ENCODE measurements around the gene GPC6.

The GPC6 gene

DNA sequence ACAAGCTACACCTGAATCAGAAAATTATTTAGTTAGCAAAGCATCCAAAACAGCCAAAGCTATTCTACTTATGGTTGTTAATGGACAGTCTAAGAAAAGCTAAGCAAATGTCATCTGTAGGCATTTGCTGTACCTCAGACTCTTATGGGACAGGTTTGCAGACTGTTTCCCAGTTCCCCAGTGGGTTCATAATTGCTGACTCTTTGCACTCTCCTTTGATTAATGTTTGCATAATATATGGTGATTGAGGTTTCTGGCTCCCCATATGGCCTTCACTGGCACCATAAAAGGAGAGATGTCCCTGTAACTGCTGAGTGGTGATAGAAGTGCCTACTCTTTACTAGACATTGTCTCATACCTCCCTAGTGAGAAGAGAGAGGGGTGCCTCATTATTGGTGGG is 142.1 kb downstream of the GPC6 start:
- DNase-seq (ENCODE audit: low read depth in 2 of 2): no peak

DNA sequence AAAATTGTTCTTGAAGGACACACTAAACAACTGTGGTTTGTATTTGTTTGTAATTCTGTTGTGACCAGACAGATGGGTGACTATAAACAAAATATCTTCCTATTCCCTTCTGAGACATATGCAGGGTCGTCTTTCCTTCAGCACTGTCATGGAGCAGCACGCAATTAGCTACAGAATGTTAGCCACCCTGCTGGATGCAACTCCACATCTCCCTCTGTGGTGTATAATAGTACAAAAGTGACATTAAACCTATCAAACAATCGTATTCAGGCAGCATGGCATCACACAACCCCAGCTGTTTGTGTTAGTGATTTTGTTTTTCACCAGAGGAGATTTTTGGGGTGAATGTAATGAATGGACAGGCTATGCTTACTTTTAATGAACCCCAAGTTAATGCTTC is 146.2 kb downstream of the GPC6 start:
- no peak for DNase-seq (ENCODE audit: low read depth in 2 of 2)

DNA sequence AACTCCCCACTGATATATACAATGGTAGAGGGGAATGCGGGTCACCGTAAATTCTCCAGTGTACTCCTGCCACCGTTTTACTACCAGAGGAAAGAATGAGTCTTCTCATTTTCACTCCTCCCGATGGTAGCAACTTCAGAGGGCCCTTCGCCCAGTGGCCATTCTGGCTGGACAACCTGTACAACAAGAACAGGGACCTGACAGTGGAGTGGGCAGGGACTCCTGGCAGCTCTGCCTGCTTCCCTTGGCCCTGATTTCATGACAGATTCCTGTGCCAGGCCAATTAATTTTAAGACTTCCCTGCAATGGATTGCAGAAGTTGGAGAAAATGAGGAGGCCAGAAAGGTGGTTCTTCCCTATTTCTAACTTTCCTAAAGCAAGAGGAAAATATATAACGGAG is 148.9 kb downstream of the GPC6 start:
- no peak for DNase-seq (ENCODE audit: low read depth in 2 of 2)

DNA sequence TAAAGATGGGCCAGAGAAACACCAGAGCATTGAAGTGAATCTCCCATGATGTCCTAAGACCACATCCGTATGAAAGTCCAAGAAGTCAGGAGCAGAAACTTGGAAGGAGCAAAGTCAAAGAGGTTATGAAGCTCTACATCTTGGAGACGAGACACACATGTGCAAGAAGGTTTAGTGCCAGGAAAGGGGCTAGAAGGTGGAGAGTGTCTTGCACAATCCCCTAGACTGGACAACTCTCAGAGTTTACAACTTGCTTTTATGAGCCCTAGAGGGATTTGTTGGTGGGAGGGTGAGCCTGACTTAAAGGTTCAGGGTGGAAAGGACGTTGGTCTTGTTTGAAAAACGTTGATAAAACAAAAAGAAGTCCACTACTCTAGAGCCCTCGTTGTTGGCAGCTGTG is 150.6 kb downstream of the GPC6 start:
- DNase-seq (ENCODE audit: low read depth in 2 of 2): no peak

DNA sequence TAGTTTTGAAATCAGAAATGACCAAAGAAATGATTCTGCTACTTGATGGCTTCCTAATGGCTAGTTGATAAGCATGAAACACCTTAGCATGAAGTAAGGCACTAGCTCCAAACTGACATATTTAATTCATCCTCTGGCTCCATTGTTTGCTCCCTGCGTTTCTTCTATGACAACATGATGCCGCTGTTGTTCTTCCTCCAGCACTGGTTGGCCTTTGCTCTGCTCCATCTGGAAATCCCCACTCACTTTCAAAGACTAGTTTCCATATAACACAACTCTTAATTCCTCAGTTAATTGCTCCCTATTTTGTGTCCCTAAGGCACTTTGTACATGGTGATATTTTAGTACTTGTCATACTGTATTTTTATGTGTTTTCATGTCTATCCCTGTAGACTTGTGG is 151.6 kb downstream of the GPC6 start:
- no peak for DNase-seq (ENCODE audit: low read depth in 2 of 2)

DNA sequence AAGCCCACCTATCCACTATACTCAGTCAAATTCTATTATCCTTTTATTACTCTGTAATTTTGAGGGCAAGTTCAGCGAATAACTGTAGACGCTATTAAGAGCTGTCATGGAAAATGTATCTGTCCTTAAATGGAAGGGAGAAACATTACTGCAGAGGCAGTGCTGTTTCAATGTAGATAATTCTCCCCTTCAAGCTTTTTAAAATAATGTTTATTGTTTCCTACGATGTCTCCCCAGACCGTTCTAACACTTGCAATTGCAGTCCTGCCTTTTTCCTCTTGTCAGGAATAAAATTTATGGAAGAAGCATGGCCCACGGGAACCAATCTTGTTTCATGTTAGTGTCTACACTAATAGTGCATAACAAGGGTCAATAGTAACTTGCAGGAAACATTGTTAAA is 159.5 kb downstream of the GPC6 start:
- DNase-seq (ENCODE audit: low read depth in 2 of 2): no peak

- DNase-seq (ENCODE audit: low read depth in 2 of 2): no peak
Observed at GRCh38 chr13:93388701-93389100, 162.1 kb downstream of the GPC6 start.

- DNase-seq (ENCODE audit: low read depth in 2 of 2): no peak
Observed at GRCh38 chr13:93397619-93398018, 171.0 kb downstream of the GPC6 start.

GRCh38 chr13:93398167-93399035 is 171.8 kb downstream of the GPC6 start:
- no peak for DNase-seq (ENCODE audit: low read depth in 2 of 2)

DNA sequence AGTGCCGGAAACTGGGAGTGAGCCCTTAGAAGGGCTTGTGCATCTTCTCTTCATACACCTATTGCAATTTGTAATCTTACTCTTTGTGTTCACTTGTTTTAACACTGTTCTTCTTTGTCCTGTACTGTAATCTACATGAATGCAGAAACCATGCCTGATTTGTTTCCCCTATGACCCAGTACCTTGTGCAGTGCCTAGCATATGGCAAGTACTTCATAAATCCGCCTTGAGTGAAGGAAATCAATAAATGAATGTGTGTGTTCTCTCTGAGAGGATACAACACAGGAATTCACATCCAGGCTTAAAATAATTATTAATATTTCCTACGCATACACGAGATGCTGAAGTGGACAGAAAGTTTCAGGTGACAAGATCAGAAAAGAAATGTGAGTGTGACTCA is 172.6 kb downstream of the GPC6 start:
- DNase-seq (ENCODE audit: low read depth in 2 of 2): no peak

- DNase-seq (ENCODE audit: low read depth in 2 of 2): no peak
Observed at GRCh38 chr13:93406136-93406535, 179.5 kb downstream of the GPC6 start.

- no peak for DNase-seq (ENCODE audit: low read depth in 2 of 2)
Observed at GRCh38 chr13:93407551-93407950, 180.9 kb downstream of the GPC6 start.

DNA sequence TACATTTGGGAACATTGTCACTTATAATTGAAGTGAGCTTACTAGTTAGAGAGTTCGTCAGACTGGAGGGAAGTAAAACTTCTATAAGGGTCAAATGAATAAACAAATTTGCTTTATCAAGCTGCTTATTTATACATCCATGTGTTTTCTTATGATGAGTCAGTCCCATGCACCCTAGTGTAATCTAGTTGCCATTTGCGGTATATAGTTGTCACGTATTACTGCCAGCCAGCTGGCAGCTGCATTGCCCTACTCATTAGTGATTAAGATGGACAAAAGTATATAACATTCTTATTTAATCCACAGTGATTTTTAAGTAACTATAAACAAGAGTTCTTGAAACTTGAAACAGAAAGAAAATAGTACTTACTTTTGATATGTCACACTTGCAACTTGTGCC is 182.4 kb downstream of the GPC6 start:
- no peak for DNase-seq (ENCODE audit: low read depth in 2 of 2)

GRCh38 chr13:93409816-93410215 is 183.2 kb downstream of the GPC6 start:
- no peak for DNase-seq (ENCODE audit: low read depth in 2 of 2)

GRCh38 chr13:93411186-93411680 is 184.6 kb downstream of the GPC6 start:
- DNase-seq (ENCODE audit: low read depth in 2 of 2): no peak

GRCh38 chr13:93412676-93413075 is 186.1 kb downstream of the GPC6 start:
- no peak for DNase-seq (ENCODE audit: low read depth in 2 of 2)

DNA sequence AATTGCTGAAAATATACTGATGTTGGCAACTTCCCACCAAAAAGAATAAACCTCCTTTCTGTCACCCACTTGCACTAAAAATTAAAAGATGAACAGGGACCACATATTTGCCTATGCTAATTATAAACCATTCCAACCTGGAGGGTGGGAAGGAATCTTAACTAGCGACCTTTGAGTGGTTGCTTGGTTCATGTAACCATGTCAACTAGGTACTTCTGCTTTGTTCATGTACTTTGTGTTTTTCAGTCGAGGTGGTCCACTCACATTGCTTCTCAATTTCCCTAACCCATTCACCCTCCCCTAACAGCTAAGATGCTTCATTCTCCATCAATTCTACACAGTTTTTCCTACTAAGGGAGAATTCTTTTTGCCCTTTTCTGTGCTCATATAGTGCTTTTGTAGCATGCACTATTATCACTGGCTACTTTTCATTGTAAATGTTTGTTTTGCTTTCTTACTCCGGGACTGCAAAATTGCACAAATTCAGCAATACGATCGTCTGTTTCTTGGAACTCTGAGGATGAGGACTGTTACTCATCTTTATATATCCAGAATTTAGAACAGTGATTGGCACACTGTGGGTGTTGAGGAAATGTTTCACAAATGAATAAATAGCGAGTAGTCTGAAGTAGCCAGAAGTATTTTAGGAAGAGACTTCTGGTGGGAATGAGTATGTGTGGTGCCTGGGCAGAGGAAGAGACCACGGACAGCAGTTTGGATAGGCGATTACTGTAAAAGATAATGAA is 187.5 kb downstream of the GPC6 start:
- no peak for DNase-seq (ENCODE audit: low read depth in 2 of 2)

DNA sequence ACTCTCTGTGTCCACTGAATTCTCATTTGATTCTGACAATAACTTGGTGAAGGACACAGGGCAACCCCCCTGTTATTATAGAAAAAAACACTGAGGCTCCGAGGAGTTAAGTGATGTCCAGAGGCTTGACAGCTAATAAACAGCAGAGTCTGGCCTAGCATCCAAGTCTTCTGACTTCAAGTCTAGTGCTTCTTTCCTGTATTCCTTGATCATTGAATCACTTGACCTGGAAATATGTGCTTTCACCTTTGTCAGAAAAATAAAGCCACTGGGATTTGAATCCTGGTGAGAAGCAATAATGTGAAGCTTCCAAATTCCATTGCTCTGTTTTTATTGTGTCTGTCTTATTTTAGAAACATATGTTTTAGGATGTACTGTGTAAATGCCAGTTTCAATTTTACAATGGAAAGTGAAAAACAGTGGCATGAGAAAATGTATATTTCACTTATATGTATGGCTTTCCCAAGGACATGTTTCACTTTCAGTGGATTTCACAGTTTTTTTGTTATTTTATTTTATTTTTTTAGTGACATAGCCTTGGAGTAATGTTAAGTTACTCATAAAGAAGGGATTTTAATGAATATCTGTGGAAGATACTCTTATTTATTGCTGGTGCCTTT is 190.2 kb downstream of the GPC6 start:
- no peak for DNase-seq (ENCODE audit: low read depth in 2 of 2)

GRCh38 chr13:93418398-93418797 is 191.8 kb downstream of the GPC6 start:
- no peak for DNase-seq (ENCODE audit: low read depth in 2 of 2)

DNA sequence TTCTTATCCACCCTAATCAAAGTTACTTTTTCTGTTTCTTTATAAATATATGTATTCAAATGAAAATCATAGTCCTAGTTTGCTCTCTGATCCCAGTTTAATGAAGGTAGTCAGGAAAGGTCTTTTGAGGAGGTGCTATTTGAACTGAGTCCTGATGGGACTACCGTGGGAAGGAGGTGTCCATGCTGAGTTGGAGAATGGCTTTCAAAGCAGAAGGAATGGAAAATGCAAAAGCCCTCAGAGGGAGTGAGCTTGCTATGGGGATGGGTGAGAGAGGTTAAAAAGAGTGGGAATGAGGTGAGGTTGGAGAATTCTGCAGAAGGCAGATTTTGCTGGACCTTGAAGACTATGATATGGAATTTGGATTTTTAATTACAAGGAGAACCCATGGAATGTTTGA is 193.6 kb downstream of the GPC6 start:
- DNase-seq (ENCODE audit: low read depth in 2 of 2): no peak

DNA sequence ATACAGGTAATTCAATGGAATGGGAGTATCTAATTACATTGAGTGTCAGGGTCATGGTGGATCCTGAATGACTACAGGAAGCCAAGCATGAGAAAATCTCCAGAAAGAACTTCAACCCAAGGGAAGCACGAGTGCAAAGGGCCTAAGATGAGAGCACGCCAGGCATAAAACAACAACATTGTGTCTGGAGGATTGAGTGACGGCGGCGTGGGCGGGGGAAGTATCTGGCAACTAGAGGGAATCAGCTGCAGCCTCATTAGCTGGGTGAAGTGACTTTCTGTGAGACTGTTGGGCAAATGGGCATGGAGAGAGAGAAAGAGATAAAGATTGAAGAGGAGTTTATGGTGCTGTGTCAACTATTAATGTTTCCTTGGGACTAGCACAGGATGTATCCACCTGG is 194.3 kb downstream of the GPC6 start:
- DNase-seq (ENCODE audit: low read depth in 2 of 2): no peak

- no peak for DNase-seq (ENCODE audit: low read depth in 2 of 2)
Observed at GRCh38 chr13:93422980-93423543, 196.5 kb downstream of the GPC6 start.
